WTC11 (cell line): Measurements from ENCODE around the gene PLXDC2. TPM values are rescaled to one million over a fixed set of nuclear protein-coding genes. Genes with fewer than 3 reads are reported as not detected.

Experiments used
- ATAC-seq: fragments of 200-7000 bp; cut with Tn5 transposase; 2 replicates; pipeline ENCODE4 v1.10.0; 2021; ENCODE audit warnings: mild to moderate bottlenecking, moderate library complexity
- CTCF ChIA-PET: fragments of 300-600 bp; sonication (Branson Sonifier 250); formaldehyde crosslinking; loops from one replicate; lab custom pipeline; 2021; ENCODE audit warnings: antibody characterized with exemption; lab: Charles Lee
- POLR2A ChIA-PET: fragments of 350-600 bp; sonication (Branson Sonifier 250); formaldehyde crosslinking; loops from one replicate; lab custom pipeline; 2021; ENCODE audit warnings: antibody characterized with exemption; lab: Charles Lee
- DNase-seq: peaks from one replicate; pipeline ENCODE4 v3.0.0; 2021; ENCODE audit warnings: low spot score
- H3K27ac Mint-ChIP-seq: 2 replicates; pipeline ENCODE4 v1.8.0; 2021; ENCODE audit warnings: mixed read lengths
- H3K27me3 Mint-ChIP-seq: 2 replicates; pipeline ENCODE4 v1.8.0; 2021; ENCODE audit warnings: low read depth, mild to moderate bottlenecking, moderate library complexity, mixed read lengths
- H3K36me3 Mint-ChIP-seq: 2 replicates; pipeline ENCODE4 v1.8.0; 2021; ENCODE audit warnings: mixed read lengths
- H3K4me1 Mint-ChIP-seq: 2 replicates; pipeline ENCODE4 v1.8.0; 2022; ENCODE audit warnings: mixed read lengths
- H3K4me3 Mint-ChIP-seq: 2 replicates; pipeline ENCODE4 v1.8.0; 2021; ENCODE audit warnings: mild to moderate bottlenecking, moderate library complexity, mixed read lengths
- H3K9me3 Mint-ChIP-seq: 2 replicates; pipeline ENCODE4 v1.8.0; 2021; ENCODE audit warnings: mixed read lengths
- ATF1 ChIP-seq: sonication (generic); formaldehyde crosslinking; IDR thresholded peaks from 2 replicates; pipeline ENCODE4 v1.8.1; 2023; ENCODE audit warnings: mild to moderate bottlenecking, moderate library complexity, missing genetic modification reagents
- CBFB ChIP-seq: sonication (generic); formaldehyde crosslinking; IDR thresholded peaks from 2 replicates; pipeline ENCODE4 v1.8.1; 2022; ENCODE audit warnings: mild to moderate bottlenecking, low read depth, missing genetic modification reagents
- NFYB ChIP-seq: sonication (generic); formaldehyde crosslinking; conservative IDR thresholded peaks from 2 replicates; pipeline ENCODE4 v1.8.0; 2022; ENCODE audit warnings: low read depth, missing genetic modification reagents
- RORB ChIP-seq: fragments of 250-450 bp; sonication (Bioruptor Pico); IDR thresholded peaks from 2 replicates; pipeline ENCODE4 v1.9.0; 2021; ENCODE audit warnings: mild to moderate bottlenecking
- SOX15 ChIP-seq: fragments of 250-450 bp; sonication (Bioruptor Pico); IDR thresholded peaks from 2 replicates; pipeline ENCODE4 v1.9.0; 2021; ENCODE audit warnings: mild to moderate bottlenecking
- ZNF121 ChIP-seq: sonication (generic); formaldehyde crosslinking; IDR thresholded peaks from 2 replicates; pipeline ENCODE4 v1.8.0; 2023; ENCODE audit warnings: missing genetic modification reagents
- total RNA-seq: library from RNA; stranded (reverse); gene quantifications from 3 replicates; pipeline ENCODE4 v1.2.3, GENCODE V29; 2021
- TF ChIP-seq, protein P1 (sequence below): sonication (generic); formaldehyde crosslinking; IDR thresholded peaks from 2 replicates; pipeline ENCODE4 v1.8.0; 2023; ENCODE audit warnings: missing genetic modification reagents, mild to moderate bottlenecking, borderline replicate concordance
- TF ChIP-seq, protein P2 (sequence below): sonication (generic); formaldehyde crosslinking; IDR thresholded peaks from 2 replicates; pipeline ENCODE4 v1.8.1; 2022; ENCODE audit warnings: mild to moderate bottlenecking, moderate library complexity, missing genetic modification reagents
- TF ChIP-seq, protein P3 (sequence below): fragments of 200-600 bp; IDR thresholded peaks from 2 replicates; pipeline ENCODE4 v1.8.0; 2022; ENCODE audit warnings: antibody characterized with exemption
- TF ChIP-seq, protein P4 (sequence below): sonication (generic); formaldehyde crosslinking; IDR thresholded peaks from 2 replicates; pipeline ENCODE4 v1.8.1; 2023; ENCODE audit warnings: mild to moderate bottlenecking, missing genetic modification reagents, borderline replicate concordance
- TF ChIP-seq, protein P5 (sequence below): fragments of 250-450 bp; sonication (Bioruptor Pico); IDR thresholded peaks from 2 replicates; pipeline ENCODE4 v1.8.0; 2021; ENCODE audit warnings: mild to moderate bottlenecking
- TF ChIP-seq, protein P6 (sequence below): sonication (generic); formaldehyde crosslinking; conservative IDR thresholded peaks from 2 replicates; pipeline ENCODE4 v1.8.1; 2022; ENCODE audit warnings: mild to moderate bottlenecking, missing genetic modification reagents

Gene PLXDC2
- total RNA-seq, 1 experiment from 2014 or later = 31.7 TPM

DNA sequence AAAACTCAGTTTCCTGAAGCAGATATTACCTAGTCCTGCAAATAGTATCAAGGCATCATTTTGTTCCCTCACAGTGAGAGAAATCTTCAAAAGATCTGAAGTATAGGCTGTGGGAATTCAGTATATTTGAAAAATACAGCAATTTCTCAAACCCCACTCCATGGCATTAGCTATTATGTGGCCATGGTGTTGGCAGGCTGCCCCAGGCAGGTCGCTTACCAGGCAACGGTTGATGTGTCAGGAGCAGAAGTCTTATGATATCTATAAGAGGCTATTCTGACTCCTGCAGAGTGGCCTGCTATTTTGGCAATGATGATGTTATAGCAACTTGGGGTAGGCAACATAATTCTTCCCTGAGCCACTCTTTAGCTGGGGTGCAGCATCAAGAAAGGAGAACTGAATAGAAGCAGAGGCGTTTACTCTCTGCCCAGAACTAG lies 187.9 kb downstream of the PLXDC2 start (continued):
- TF ChIP-seq, protein P1, sequence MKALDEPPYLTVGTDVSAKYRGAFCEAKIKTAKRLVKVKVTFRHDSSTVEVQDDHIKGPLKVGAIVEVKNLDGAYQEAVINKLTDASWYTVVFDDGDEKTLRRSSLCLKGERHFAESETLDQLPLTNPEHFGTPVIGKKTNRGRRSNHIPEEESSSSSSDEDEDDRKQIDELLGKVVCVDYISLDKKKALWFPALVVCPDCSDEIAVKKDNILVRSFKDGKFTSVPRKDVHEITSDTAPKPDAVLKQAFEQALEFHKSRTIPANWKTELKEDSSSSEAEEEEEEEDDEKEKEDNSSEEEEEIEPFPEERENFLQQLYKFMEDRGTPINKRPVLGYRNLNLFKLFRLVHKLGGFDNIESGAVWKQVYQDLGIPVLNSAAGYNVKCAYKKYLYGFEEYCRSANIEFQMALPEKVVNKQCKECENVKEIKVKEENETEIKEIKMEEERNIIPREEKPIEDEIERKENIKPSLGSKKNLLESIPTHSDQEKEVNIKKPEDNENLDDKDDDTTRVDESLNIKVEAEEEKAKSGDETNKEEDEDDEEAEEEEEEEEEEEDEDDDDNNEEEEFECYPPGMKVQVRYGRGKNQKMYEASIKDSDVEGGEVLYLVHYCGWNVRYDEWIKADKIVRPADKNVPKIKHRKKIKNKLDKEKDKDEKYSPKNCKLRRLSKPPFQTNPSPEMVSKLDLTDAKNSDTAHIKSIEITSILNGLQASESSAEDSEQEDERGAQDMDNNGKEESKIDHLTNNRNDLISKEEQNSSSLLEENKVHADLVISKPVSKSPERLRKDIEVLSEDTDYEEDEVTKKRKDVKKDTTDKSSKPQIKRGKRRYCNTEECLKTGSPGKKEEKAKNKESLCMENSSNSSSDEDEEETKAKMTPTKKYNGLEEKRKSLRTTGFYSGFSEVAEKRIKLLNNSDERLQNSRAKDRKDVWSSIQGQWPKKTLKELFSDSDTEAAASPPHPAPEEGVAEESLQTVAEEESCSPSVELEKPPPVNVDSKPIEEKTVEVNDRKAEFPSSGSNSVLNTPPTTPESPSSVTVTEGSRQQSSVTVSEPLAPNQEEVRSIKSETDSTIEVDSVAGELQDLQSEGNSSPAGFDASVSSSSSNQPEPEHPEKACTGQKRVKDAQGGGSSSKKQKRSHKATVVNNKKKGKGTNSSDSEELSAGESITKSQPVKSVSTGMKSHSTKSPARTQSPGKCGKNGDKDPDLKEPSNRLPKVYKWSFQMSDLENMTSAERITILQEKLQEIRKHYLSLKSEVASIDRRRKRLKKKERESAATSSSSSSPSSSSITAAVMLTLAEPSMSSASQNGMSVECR (CRISPR knock-in tag) = no peak
- TF ChIP-seq, protein P2, sequence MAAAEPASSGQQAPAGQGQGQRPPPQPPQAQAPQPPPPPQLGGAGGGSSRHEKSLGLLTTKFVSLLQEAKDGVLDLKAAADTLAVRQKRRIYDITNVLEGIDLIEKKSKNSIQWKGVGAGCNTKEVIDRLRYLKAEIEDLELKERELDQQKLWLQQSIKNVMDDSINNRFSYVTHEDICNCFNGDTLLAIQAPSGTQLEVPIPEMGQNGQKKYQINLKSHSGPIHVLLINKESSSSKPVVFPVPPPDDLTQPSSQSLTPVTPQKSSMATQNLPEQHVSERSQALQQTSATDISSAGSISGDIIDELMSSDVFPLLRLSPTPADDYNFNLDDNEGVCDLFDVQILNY (CRISPR knock-in tag) = no peak
- TF ChIP-seq RORB (CRISPR knock-in tag) (no peak), ZNF121 (CRISPR knock-in tag) (no peak)
- TF ChIP-seq, protein P3, sequence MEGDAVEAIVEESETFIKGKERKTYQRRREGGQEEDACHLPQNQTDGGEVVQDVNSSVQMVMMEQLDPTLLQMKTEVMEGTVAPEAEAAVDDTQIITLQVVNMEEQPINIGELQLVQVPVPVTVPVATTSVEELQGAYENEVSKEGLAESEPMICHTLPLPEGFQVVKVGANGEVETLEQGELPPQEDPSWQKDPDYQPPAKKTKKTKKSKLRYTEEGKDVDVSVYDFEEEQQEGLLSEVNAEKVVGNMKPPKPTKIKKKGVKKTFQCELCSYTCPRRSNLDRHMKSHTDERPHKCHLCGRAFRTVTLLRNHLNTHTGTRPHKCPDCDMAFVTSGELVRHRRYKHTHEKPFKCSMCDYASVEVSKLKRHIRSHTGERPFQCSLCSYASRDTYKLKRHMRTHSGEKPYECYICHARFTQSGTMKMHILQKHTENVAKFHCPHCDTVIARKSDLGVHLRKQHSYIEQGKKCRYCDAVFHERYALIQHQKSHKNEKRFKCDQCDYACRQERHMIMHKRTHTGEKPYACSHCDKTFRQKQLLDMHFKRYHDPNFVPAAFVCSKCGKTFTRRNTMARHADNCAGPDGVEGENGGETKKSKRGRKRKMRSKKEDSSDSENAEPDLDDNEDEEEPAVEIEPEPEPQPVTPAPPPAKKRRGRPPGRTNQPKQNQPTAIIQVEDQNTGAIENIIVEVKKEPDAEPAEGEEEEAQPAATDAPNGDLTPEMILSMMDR = no peak

DNA sequence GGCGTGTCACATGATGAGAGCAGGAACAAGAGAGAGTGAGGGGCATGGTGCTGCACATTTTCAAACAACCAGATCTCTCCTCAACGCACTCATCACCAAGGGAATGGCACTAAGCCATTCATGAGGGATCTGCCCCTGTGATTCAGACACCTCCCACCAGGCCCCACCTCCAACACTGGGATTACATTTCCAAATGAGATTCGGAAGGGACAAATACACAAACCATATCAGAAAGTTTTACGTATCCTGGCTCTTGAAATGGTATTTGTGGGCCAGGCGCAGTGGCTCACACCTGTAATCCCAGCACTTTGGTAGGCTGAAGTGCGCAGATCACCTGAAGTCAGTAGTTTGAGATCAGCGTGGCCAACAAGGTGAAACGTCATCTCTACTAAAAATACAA lies 189.4 kb downstream of the PLXDC2 start:
- POLR2A ChIA-PET = interaction anchor here (0.6 kb wide), 1 partner anchor 298 kb away, joined by 3 read pairs; no protein-coding TSS in a partner anchor
- no peaks in the 10 kb centered on the region for H3K9me3 Mint-ChIP-seq
- no peak overlapping the region for H3K4me3 Mint-ChIP-seq
- H3K36me3 Mint-ChIP-seq = peaks cover 21% of the 10 kb centered on the region
- peak overlapping the region; percentile 73 for H3K27ac Mint-ChIP-seq
- TF ChIP-seq, protein P4, sequence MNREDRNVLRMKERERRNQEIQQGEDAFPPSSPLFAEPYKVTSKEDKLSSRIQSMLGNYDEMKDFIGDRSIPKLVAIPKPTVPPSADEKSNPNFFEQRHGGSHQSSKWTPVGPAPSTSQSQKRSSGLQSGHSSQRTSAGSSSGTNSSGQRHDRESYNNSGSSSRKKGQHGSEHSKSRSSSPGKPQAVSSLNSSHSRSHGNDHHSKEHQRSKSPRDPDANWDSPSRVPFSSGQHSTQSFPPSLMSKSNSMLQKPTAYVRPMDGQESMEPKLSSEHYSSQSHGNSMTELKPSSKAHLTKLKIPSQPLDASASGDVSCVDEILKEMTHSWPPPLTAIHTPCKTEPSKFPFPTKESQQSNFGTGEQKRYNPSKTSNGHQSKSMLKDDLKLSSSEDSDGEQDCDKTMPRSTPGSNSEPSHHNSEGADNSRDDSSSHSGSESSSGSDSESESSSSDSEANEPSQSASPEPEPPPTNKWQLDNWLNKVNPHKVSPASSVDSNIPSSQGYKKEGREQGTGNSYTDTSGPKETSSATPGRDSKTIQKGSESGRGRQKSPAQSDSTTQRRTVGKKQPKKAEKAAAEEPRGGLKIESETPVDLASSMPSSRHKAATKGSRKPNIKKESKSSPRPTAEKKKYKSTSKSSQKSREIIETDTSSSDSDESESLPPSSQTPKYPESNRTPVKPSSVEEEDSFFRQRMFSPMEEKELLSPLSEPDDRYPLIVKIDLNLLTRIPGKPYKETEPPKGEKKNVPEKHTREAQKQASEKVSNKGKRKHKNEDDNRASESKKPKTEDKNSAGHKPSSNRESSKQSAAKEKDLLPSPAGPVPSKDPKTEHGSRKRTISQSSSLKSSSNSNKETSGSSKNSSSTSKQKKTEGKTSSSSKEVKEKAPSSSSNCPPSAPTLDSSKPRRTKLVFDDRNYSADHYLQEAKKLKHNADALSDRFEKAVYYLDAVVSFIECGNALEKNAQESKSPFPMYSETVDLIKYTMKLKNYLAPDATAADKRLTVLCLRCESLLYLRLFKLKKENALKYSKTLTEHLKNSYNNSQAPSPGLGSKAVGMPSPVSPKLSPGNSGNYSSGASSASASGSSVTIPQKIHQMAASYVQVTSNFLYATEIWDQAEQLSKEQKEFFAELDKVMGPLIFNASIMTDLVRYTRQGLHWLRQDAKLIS (CRISPR knock-in tag) = no peak
- TF ChIP-seq SOX15 (no peak), ATF1 (CRISPR knock-in tag) (no peak), CBFB (no peak), NFYB (CRISPR knock-in tag) (no peak)
- TF ChIP-seq, protein P5, sequence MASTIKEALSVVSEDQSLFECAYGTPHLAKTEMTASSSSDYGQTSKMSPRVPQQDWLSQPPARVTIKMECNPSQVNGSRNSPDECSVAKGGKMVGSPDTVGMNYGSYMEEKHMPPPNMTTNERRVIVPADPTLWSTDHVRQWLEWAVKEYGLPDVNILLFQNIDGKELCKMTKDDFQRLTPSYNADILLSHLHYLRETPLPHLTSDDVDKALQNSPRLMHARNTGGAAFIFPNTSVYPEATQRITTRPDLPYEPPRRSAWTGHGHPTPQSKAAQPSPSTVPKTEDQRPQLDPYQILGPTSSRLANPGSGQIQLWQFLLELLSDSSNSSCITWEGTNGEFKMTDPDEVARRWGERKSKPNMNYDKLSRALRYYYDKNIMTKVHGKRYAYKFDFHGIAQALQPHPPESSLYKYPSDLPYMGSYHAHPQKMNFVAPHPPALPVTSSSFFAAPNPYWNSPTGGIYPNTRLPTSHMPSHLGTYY (CRISPR knock-in tag) = no peak
- TF ChIP-seq, protein P2 (CRISPR knock-in tag) = no peak
- TF ChIP-seq, protein P6, sequence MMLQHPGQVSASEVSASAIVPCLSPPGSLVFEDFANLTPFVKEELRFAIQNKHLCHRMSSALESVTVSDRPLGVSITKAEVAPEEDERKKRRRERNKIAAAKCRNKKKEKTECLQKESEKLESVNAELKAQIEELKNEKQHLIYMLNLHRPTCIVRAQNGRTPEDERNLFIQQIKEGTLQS (CRISPR knock-in tag) = no peak
- H3K4me1 Mint-ChIP-seq = peaks cover 53% of the 10 kb centered on the region
- no peak for ATAC-seq
- DNase-seq = no peak
- CTCF ChIA-PET = no interaction called here
- no peaks in the 10 kb centered on the region for H3K27me3 Mint-ChIP-seq
